Measurements from ENCODE around the gene PTGES. TPM values are rescaled to one million over a fixed set of nuclear protein-coding genes. Genes with fewer than 3 reads are reported as not detected.

The PTGES gene
- polyA plus RNA-seq, 1 of the 3 experiments (the other 2 are of a cell fraction): 5.2 TPM

GRCh38 chr9:129746092-129746777, 6.6 kb downstream of the PTGES start:
- H3K27ac ChIP-seq (ENCODE audit: low read depth in 2 of 2, low read length in 1 of 2): no peak overlapping the region
- DNase-seq: no peak
- H3K79me2 ChIP-seq (ENCODE audit: insufficient read depth): no peaks in the 10 kb centered on the region
- no peaks in the 10 kb centered on the region for H3K27me3 ChIP-seq (ENCODE audit: insufficient read depth)
- H3K4me2 ChIP-seq: no peak overlapping the region
- H3F3A ChIP-seq (replicated peaks; ENCODE audit: insufficient read depth): no peaks in the 10 kb centered on the region
- ChIA-PET POLR2A (no interaction called here), CTCF (interaction anchor here (1.0 to 15.1 kb wide), 6 partner anchors 8 to 104 kb away, joined by 3 to 356 read pairs (median 4); no protein-coding TSS in a partner anchor)
- TF ChIP-seq MEF2A (IDR thresholded peaks at IDR 0.05; ENCODE audit: borderline replicate concordance, low read depth) (no peak), IRF3 (IDR thresholded peaks at IDR 0.05; ENCODE audit: low read depth, low read length) (no peak), RCOR1 (IDR thresholded peaks at IDR 0.05; ENCODE audit: low read length) (no peak), USF2 (IDR thresholded peaks at IDR 0.05; ENCODE audit: borderline replicate concordance, low read depth, low read length) (no peak), REST (IDR thresholded peaks at IDR 0.05; ENCODE audit: low read depth, low read length) (no peak), SMC3 (IDR thresholded peaks at IDR 0.05; ENCODE audit: low read depth, low read length) (no peak), ZBTB33 (IDR thresholded peaks at IDR 0.05; ENCODE audit: borderline replicate concordance, low read depth) (no peak), EZH2phosphoT487 (IDR thresholded peaks at IDR 0.05; ENCODE audit: borderline replicate concordance, low read depth) (no peak), RFX5 (IDR thresholded peaks at IDR 0.05; ENCODE audit: low read length) (no peak), FOSL2 (IDR thresholded peaks at IDR 0.05; ENCODE audit: borderline replicate concordance, low read depth) (no peak), TEAD4 (IDR thresholded peaks at IDR 0.05; ENCODE audit: borderline replicate concordance, insufficient read depth) (no peak), POLR2AphosphoS5 (IDR thresholded peaks at IDR 0.05; ENCODE audit: low read depth, low read length) (no peak)
- TF ChIP-seq, protein P1, sequence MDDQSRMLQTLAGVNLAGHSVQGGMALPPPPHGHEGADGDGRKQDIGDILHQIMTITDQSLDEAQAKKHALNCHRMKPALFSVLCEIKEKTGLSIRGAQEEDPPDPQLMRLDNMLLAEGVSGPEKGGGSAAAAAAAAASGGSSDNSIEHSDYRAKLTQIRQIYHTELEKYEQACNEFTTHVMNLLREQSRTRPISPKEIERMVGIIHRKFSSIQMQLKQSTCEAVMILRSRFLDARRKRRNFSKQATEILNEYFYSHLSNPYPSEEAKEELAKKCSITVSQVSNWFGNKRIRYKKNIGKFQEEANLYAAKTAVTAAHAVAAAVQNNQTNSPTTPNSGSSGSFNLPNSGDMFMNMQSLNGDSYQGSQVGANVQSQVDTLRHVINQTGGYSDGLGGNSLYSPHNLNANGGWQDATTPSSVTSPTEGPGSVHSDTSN (IDR thresholded peaks at IDR 0.05): no peak
- TF ChIP-seq, protein P2, sequence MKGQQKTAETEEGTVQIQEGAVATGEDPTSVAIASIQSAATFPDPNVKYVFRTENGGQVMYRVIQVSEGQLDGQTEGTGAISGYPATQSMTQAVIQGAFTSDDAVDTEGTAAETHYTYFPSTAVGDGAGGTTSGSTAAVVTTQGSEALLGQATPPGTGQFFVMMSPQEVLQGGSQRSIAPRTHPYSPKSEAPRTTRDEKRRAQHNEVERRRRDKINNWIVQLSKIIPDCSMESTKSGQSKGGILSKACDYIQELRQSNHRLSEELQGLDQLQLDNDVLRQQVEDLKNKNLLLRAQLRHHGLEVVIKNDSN (IDR thresholded peaks at IDR 0.05; ENCODE audit: borderline replicate concordance, low read depth): no peak
- H3K9me3 ChIP-seq: no peaks in the 10 kb centered on the region
- no peaks in the 10 kb centered on the region for H3K4me1 ChIP-seq (ENCODE audit: control insufficient read depth in 1 of 2, insufficient read depth in 2 of 2, low read depth in 1 of 2, low read length in 1 of 2)
- H4K20me1 ChIP-seq (ENCODE audit: insufficient read depth): no peaks in the 10 kb centered on the region
- no peaks in the 10 kb centered on the region for H3K9me2 ChIP-seq
- H3K36me3 ChIP-seq (replicated peaks in 1 of 2; ENCODE audit: control insufficient read depth in 1 of 2, insufficient read depth in 2 of 2, low read length in 1 of 2): no peaks in the 10 kb centered on the region
- no peak overlapping the region for H2AFZ ChIP-seq (ENCODE audit: low read depth)
- H3K9ac ChIP-seq: no peak overlapping the region
- no peak overlapping the region for H3K4me3 ChIP-seq (ENCODE audit: low read depth in 2 of 2, low read length in 1 of 2)
- 85% methylated on average over 7 of the region's 9 CpGs for WGBS (ENCODE audit: low lambda C conversion rate)

Data from SK-N-SH (cell line).